Fibroblast of lung (primary cell): Measurements from ENCODE around the gene LITAFD. TPM values are rescaled to one million over a fixed set of nuclear protein-coding genes. Genes with fewer than 3 reads are reported as not detected.

Experiments used
- DNase-seq, 2 donors: peaks; one replicate each; pipeline versions ENCODE4 v3.0.0 to v3.0.0-alpha.2; 2010; ENCODE audit warnings: low read depth in 2 of 2
- H2AFZ ChIP-seq: 2 replicates; pipeline ENCODE4 v1.5.1; 2012; ENCODE audit warnings: low read length, control low read depth, inconsistent platforms
- H3K27ac ChIP-seq: 2 replicates; pipeline ENCODE4 v1.5.1; 2011; ENCODE audit warnings: low read length, control low read depth; ENCODE audit not compliant: insufficient read depth
- H3K27me3 ChIP-seq: 2 replicates; pipeline ENCODE4 v1.5.1; 2011; ENCODE audit warnings: mild to moderate bottlenecking, low read length; ENCODE audit not compliant: control insufficient read depth, insufficient read depth
- H3K36me3 ChIP-seq: 2 replicates; pipeline ENCODE4 v1.5.1; 2011; ENCODE audit warnings: low read length; ENCODE audit not compliant: control insufficient read depth, insufficient read depth
- H3K4me1 ChIP-seq: 2 replicates; pipeline ENCODE4 v1.5.1; 2011; ENCODE audit warnings: low read length; ENCODE audit not compliant: control insufficient read depth, insufficient read depth; ENCODE audit errors: extremely low read depth
- H3K4me2 ChIP-seq: 2 replicates; pipeline ENCODE4 v1.5.1; 2011; ENCODE audit warnings: low read length, control low read depth; ENCODE audit not compliant: insufficient read depth; ENCODE audit errors: extremely low read depth
- H3K4me3 ChIP-seq, 4 experiments: fragments of 200-600 bp in 1 of 4; sonication (generic) in 1 of 4; replicated peaks in 1 of 4; 2 replicates each; pipeline ENCODE4 v1.5.1; 2011 to 2016; ENCODE audit warnings: low read length in 4 of 4, low read depth in 3 of 4, mild to moderate bottlenecking in 3 of 4, control low read depth in 2 of 4, inconsistent platforms in 1 of 4, mixed read lengths in 1 of 4; ENCODE audit not compliant: insufficient read depth in 1 of 4; ENCODE audit errors: control extremely low read depth in 1 of 4
- H3K79me2 ChIP-seq: 2 replicates; pipeline ENCODE4 v1.5.1; 2012; ENCODE audit warnings: mild to moderate bottlenecking, low read length, inconsistent platforms; ENCODE audit not compliant: control insufficient read depth, insufficient read depth
- H3K9ac ChIP-seq: 2 replicates; pipeline ENCODE4 v1.5.1; 2011; ENCODE audit warnings: mild to moderate bottlenecking, low read length, control low read depth; ENCODE audit not compliant: insufficient read depth
- H3K9me3 ChIP-seq: 2 replicates; pipeline ENCODE4 v1.5.1; 2012; ENCODE audit warnings: low read depth, low read length; ENCODE audit not compliant: control insufficient read depth, insufficient read depth
- H4K20me1 ChIP-seq: 2 replicates; pipeline ENCODE4 v1.5.1; 2011; ENCODE audit warnings: low read length; ENCODE audit not compliant: control insufficient read depth, insufficient read depth; ENCODE audit errors: extremely low read depth
- EZH2 ChIP-seq: IDR thresholded peaks from 2 replicates; pipeline ENCODE4 v1.5.1; 2012; ENCODE audit warnings: low read length, control low read depth, mild to moderate bottlenecking; ENCODE audit errors: missing control alignments
- polyA plus RNA-seq, 2 donors: library from polyadenylated mRNA; depleted of rRNA in 1 of 2; stranded (reverse) in 1 of 2; unstranded in 1 of 2; fragments of >200 nt; gene quantifications; 2 replicates each; pipeline ENCODE4 v1.2.1, GENCODE V29; 2011 to 2012; ENCODE audit warnings: missing spikeins in 1 of 2
- total RNA-seq: library from RNA; depleted of rRNA; stranded (reverse); fragments of >200 nt; gene quantifications from 2 replicates; pipeline ENCODE4 v1.2.1, GENCODE V29; 2014
- TF ChIP-seq, protein P1 (sequence below), 2 donors: IDR thresholded peaks in 1 of 2; conservative IDR thresholded peaks in 1 of 2; 1 replicate in 1 of 2; 2 replicates in 1 of 2; pipeline ENCODE4 v1.5.1; 2011 to 2012; ENCODE audit warnings: low read length in 2 of 2, control low read depth in 1 of 2, inconsistent platforms in 1 of 2, low read depth in 1 of 2, mild to moderate bottlenecking in 1 of 2

The LITAFD gene
- total and polyA plus RNA-seq, 2 donors (not counting 1 experiment from before 2014, with no cell fraction given), result not detected

- no peak overlapping the region for H2AFZ ChIP-seq
- peaks cover 16% of the 10 kb centered on the region for H3K36me3 ChIP-seq
- DNase-seq, result no peak
- H3K4me2 ChIP-seq, result no peak overlapping the region
- H3K9me3 ChIP-seq, result no peaks in the 10 kb centered on the region
- no peak overlapping the region for H3K9ac ChIP-seq
- H3K4me1 ChIP-seq, result no peaks in the 10 kb centered on the region
- no peaks in the 10 kb centered on the region for H3K79me2 ChIP-seq
- H3K4me3 ChIP-seq, result no peak overlapping the region
- no peaks in the 10 kb centered on the region for H4K20me1 ChIP-seq
- TF ChIP-seq, protein P1, sequence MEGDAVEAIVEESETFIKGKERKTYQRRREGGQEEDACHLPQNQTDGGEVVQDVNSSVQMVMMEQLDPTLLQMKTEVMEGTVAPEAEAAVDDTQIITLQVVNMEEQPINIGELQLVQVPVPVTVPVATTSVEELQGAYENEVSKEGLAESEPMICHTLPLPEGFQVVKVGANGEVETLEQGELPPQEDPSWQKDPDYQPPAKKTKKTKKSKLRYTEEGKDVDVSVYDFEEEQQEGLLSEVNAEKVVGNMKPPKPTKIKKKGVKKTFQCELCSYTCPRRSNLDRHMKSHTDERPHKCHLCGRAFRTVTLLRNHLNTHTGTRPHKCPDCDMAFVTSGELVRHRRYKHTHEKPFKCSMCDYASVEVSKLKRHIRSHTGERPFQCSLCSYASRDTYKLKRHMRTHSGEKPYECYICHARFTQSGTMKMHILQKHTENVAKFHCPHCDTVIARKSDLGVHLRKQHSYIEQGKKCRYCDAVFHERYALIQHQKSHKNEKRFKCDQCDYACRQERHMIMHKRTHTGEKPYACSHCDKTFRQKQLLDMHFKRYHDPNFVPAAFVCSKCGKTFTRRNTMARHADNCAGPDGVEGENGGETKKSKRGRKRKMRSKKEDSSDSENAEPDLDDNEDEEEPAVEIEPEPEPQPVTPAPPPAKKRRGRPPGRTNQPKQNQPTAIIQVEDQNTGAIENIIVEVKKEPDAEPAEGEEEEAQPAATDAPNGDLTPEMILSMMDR (conservative IDR thresholded peaks at IDR 0.05 in 1 of 2, IDR thresholded peaks at IDR 0.05 in 1 of 2; ENCODE audit: low read depth in 1 of 2, low read length in 2 of 2), result no peak
- no peak for TF ChIP-seq EZH2
- H3K27me3 ChIP-seq, result no peaks in the 10 kb centered on the region
- no peak overlapping the region for H3K27ac ChIP-seq
These were observed 20.9 kb downstream of the LITAFD start for GRCh38 chr16:8903004-8903403.

DNA sequence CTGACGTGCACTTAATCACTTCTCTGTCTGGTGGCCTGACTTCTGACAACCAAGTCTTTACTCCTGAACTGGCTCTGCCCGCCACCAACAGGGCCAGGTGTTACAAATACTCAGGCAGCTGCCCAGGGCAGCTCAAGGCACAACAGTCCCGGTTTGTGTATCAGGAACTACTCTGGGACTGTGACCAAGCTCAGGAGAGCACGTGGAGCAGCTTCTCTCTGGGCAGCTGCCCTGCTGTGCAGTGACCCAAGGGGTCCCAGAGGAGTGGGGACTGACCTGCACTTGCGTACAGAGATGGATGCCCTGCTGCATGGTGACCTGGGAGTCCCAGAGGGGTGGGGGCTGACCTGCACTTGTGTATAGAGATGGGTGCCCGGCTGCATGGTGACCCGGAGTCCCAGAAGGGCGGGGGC lies 21.9 kb downstream of the LITAFD start:
- Histone ChIP-seq H3K9me3 (no peaks in the 10 kb centered on the region), H3K4me2 (no peak overlapping the region), H3K27ac (no peak overlapping the region), H3K36me3 (peaks cover 12% of the 10 kb centered on the region), H2AFZ (no peak overlapping the region), H3K9ac (no peak overlapping the region), H4K20me1 (no peaks in the 10 kb centered on the region), H3K4me3 (no peak overlapping the region), H3K79me2 (peaks cover 2% of the 10 kb centered on the region), H3K27me3 (no peaks in the 10 kb centered on the region), H3K4me1 (no peaks in the 10 kb centered on the region)
- DNase-seq, result no peak
- no peak for TF ChIP-seq EZH2
- TF ChIP-seq, protein P1 (conservative IDR thresholded peaks at IDR 0.05 in 1 of 2, IDR thresholded peaks at IDR 0.05 in 1 of 2; ENCODE audit: low read depth in 1 of 2, low read length in 2 of 2), result no peak

DNA sequence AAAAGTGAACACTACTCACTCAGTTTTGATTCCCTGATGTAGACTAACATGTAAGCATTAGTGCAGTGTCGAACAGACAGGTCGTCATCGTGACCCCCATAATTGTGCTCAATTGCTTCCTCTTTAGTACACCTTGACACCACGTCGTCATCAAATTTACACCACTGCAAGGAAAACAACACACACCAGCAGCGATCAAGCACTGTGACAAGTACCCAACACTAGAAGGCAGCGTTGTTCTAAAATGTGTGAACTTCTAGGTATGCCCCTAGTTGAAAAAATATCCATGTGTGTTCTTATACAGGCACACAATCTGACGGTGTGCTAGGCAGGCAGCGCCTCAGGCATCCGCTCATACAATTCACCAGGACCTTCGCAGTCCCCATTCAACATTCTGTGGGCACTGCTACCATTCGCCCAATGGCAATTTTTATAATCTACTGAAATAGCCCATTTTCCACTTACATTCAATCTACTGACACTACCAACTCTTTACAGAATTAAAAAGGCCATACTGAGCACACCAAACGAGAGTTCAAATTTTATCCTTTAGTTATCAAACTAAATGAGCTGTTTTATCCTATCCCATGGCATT lies 23.1 kb downstream of the LITAFD start:
- peaks cover 2% of the 10 kb centered on the region for H3K79me2 ChIP-seq
- H3K4me1 ChIP-seq, result no peaks in the 10 kb centered on the region
- H4K20me1 ChIP-seq, result no peaks in the 10 kb centered on the region
- H3K9ac ChIP-seq, result no peak overlapping the region
- no peak overlapping the region for H3K4me3 ChIP-seq
- H2AFZ ChIP-seq, result no peak overlapping the region
- peak; percentile 33 to 59 for DNase-seq
- no peak overlapping the region for H3K4me2 ChIP-seq
- peaks cover 11% of the 10 kb centered on the region for H3K36me3 ChIP-seq
- H3K27me3 ChIP-seq, result no peaks in the 10 kb centered on the region
- no peak overlapping the region for H3K27ac ChIP-seq
- H3K9me3 ChIP-seq, result no peaks in the 10 kb centered on the region
- TF ChIP-seq, protein P1 (conservative IDR thresholded peaks at IDR 0.05 in 1 of 2, IDR thresholded peaks at IDR 0.05 in 1 of 2; ENCODE audit: low read depth in 1 of 2, low read length in 2 of 2), result peak; percentile 57 to 60
- no peak for TF ChIP-seq EZH2
